ENCODE results near the gene PPP1R15B.

- TF ChIP-seq CTCF (IDR thresholded peaks at IDR 0.05) = no peak
- no peak for TF ChIP-seq POLR2A (IDR thresholded peaks at IDR 0.05; ENCODE audit: low read depth)
- TF ChIP-seq POLR2AphosphoS5 (IDR thresholded peaks at IDR 0.05) = no peak
Observed at GRCh38 chr1:204376919-204377799, 34.5 kb downstream of the PPP1R15B start.

Measured in esophagus muscularis mucosa (tissue), 3 donors.